Fibroblast of lung (primary cell): Measurements from ENCODE around the gene CAMK2G.

Source experiments
- CTCF ChIP-seq, 2 donors: IDR thresholded peaks in 1 of 2; conservative IDR thresholded peaks in 1 of 2; 1 replicate in 1 of 2; 2 replicates in 1 of 2; pipeline ENCODE4 v1.5.1; 2011 to 2012; ENCODE audit warnings: low read length in 2 of 2, control low read depth in 1 of 2, inconsistent platforms in 1 of 2, low read depth in 1 of 2, mild to moderate bottlenecking in 1 of 2
- EZH2 ChIP-seq: IDR thresholded peaks from 2 replicates; pipeline ENCODE4 v1.5.1; 2012; ENCODE audit warnings: low read length, control low read depth, mild to moderate bottlenecking; ENCODE audit errors: missing control alignments

GRCh38 chr10:73856261-73856660, 18.1 kb downstream of the CAMK2G start:
- no peak for TF ChIP-seq CTCF (conservative IDR thresholded peaks at IDR 0.05 in 1 of 2, IDR thresholded peaks at IDR 0.05 in 1 of 2; ENCODE audit: low read depth in 1 of 2, low read length in 2 of 2)
- no peak for TF ChIP-seq EZH2
